Fibroblast of upper back skin (primary cell): ENCODE measurements around the gene HOXC6.
"Not testable (repeated sequence)": the region's sequence is repeated elsewhere in the genome, so short reads cannot be mapped to it uniquely, and the experiment has no call there.

Experiments used
- DNase-seq: peaks from one replicate; pipeline ENCODE4 v3.0.0-alpha.2; 2013

The HOXC6 gene

GRCh38 chr12:54060174-54060974, 32.1 kb downstream of the HOXC6 start:
- DNase-seq, result no peak

- DNase-seq, result no peak
Measured at GRCh38 chr12:54060975-54061778, 32.9 kb downstream of the HOXC6 start.

- no peak for DNase-seq
Measured at GRCh38 chr12:54065677-54066076, 37.4 kb downstream of the HOXC6 start.

GRCh38 chr12:54066408-54066807, 38.2 kb downstream of the HOXC6 start:
- DNase-seq, result no peak

- no peak for DNase-seq
Measured at GRCh38 chr12:54068418-54069070, 40.3 kb downstream of the HOXC6 start.

- no peak for DNase-seq
Measured at GRCh38 chr12:54071942-54072341, 43.7 kb downstream of the HOXC6 start.

- DNase-seq, result no peak
Measured at GRCh38 chr12:54074308-54074707, 46.1 kb downstream of the HOXC6 start.

GRCh38 chr12:54075409-54075808, 47.2 kb downstream of the HOXC6 start:
- DNase-seq, result no peak

- no peak for DNase-seq
Measured at GRCh38 chr12:54075974-54076373, 47.7 kb downstream of the HOXC6 start.

GRCh38 chr12:54077843-54078242, 49.6 kb downstream of the HOXC6 start:
- DNase-seq, result not testable (repeated sequence)

- not testable (repeated sequence) for DNase-seq
Measured at GRCh38 chr12:54079115-54079514, 50.9 kb downstream of the HOXC6 start.
